Bronchial epithelial cell (primary cell): ENCODE measurements around the gene CHKB. TPM values are rescaled to one million over a fixed set of nuclear protein-coding genes. Genes with fewer than 3 reads are reported as not detected.

Experiments used
- DNase-seq: peaks from one replicate; pipeline ENCODE4 v3.0.0-alpha.2; 2010; ENCODE audit warnings: low read depth
- FAIRE-seq: peaks from 2 replicates; lab custom pipeline; 2011; peaks lifted over from hg19 to GRCh38; lab: Jason Lieb, UNC
- H3K27me3 ChIP-seq: 2 replicates; pipeline ENCODE4 v1.5.1; 2011; ENCODE audit warnings: low read length; ENCODE audit not compliant: control insufficient read depth, insufficient read depth
- H3K36me3 ChIP-seq: 2 replicates; pipeline ENCODE4 v1.5.1; 2011; ENCODE audit warnings: low read length; ENCODE audit not compliant: control insufficient read depth, insufficient read depth
- H3K4me3 ChIP-seq: 2 replicates; pipeline ENCODE4 v1.5.1; 2011; ENCODE audit warnings: mild to moderate bottlenecking, low read depth, low read length, control low read depth
- total RNA-seq: library from RNA; depleted of rRNA; stranded (reverse); fragments of >200 nt; gene quantifications from 2 replicates; pipeline ENCODE4 v1.2.1, GENCODE V29; 2014
- TF ChIP-seq, protein P1 (sequence below): IDR thresholded peaks from 2 replicates; pipeline ENCODE4 v1.5.1; 2011; ENCODE audit warnings: mild to moderate bottlenecking, moderate library complexity, low read length, control low read depth, inconsistent platforms; ENCODE audit not compliant: insufficient read depth, severe bottlenecking

CHKB gene
- total RNA-seq, 1 donor from 2014 or later = 27.6 TPM

- peak; percentile 18 for DNase-seq
- TF ChIP-seq, protein P1, sequence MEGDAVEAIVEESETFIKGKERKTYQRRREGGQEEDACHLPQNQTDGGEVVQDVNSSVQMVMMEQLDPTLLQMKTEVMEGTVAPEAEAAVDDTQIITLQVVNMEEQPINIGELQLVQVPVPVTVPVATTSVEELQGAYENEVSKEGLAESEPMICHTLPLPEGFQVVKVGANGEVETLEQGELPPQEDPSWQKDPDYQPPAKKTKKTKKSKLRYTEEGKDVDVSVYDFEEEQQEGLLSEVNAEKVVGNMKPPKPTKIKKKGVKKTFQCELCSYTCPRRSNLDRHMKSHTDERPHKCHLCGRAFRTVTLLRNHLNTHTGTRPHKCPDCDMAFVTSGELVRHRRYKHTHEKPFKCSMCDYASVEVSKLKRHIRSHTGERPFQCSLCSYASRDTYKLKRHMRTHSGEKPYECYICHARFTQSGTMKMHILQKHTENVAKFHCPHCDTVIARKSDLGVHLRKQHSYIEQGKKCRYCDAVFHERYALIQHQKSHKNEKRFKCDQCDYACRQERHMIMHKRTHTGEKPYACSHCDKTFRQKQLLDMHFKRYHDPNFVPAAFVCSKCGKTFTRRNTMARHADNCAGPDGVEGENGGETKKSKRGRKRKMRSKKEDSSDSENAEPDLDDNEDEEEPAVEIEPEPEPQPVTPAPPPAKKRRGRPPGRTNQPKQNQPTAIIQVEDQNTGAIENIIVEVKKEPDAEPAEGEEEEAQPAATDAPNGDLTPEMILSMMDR = no peak
- Histone ChIP-seq H3K4me3 (no peak overlapping the region), H3K36me3 (no peaks in the 10 kb centered on the region), H3K27me3 (peaks cover 2% of the 10 kb centered on the region)
- FAIRE-seq = no peak
These were observed 30.8 kb upstream of the CHKB start for GRCh38 chr22:50613291-50613981.

GRCh38 chr22:50612528-50613221 lies 30.0 kb upstream of the CHKB start:
- FAIRE-seq (no peak), DNase-seq (no peak)
- TF ChIP-seq, protein P1 = no peak

DNA sequence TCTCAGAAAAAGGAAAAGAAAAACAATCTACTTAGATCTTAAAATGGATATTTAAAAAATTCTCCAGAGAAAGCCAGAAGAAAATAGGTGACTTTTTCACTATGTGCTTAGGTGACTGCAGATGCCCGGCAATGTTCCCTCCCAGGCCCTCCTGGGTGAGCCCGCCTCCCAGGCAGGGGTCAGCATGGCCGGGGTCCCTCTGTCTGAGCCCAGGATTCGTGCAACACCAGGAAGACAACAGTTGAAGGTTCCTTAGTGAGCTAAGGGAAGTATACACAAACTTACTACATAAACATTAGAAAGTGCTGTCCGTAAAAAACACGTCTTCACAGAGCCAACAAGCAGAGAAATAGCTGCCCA lies 29.5 kb upstream of the CHKB start:
- no peak overlapping the region for H3K4me3 ChIP-seq
- TF ChIP-seq, protein P1 = no peak
- peaks cover 2% of the 10 kb centered on the region for H3K27me3 ChIP-seq
- DNase-seq (no peak), FAIRE-seq (no peak)
- no peaks in the 10 kb centered on the region for H3K36me3 ChIP-seq

More at GRCh38 chr22:50612528-50613221, 30.0 kb upstream of the CHKB start:
- no peak overlapping the region for H3K4me3 ChIP-seq
- H3K36me3 ChIP-seq = no peaks in the 10 kb centered on the region
- peaks cover 2% of the 10 kb centered on the region for H3K27me3 ChIP-seq

DNA sequence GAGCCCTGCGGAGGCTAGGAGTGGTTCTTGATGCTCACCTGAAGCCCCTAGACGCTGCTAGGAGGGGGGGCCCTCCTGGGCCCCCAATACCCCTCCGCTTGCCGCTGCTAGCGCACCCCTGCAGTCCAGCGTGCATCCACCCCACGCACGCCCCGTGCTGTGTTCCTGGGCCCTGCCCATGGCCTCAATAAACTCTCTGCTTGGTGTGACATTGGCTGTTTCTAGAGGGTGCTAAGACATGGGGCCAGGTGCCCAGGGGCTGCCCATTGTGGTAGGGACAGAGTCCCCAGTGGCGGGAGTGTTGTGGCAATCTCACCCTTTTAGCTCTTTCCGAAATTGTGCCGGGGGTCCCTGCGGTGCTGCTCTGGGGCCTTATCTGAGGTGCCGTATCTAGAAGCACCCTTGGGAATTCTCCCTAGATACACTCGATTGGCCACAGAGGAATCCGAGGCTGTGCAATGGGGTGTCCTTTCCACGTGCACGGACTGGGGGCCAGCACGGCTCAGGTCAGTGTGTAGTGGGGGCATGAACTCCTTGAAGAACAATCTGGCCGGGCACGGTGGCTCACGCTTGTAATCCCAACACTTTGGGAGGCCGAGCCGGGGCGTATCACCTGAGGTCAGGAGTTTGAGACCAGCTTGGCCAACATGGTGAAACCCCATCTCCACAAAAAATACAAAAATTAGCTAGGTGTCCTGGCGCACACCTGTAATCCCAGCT lies 28.9 kb upstream of the CHKB start:
- H3K36me3 ChIP-seq = no peaks in the 10 kb centered on the region
- no peak overlapping the region for H3K4me3 ChIP-seq
- FAIRE-seq (no peak), DNase-seq (no peak)
- TF ChIP-seq, protein P1 = no peak
- H3K27me3 ChIP-seq = peaks cover 2% of the 10 kb centered on the region

DNA sequence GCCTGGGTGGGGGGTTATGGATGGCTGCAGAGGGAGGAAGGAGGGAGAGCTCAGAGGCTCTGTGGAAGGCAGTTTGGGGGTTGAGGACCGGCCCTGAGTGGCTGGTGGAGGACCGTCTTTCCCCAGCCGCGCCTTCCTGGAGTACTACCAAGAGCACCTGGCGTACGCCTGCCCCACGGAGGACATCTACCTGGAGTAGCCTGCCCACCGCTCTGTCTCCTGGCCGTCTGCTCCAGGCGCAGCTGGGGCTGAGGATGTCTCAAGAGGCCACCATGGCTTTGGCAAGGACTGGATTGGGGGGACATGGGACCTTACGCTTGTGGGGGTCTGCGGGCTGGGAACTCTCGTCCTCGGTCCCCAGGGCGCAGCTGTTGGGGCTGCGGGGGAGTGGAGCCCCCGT lies 27.9 kb upstream of the CHKB start:
- no peak for FAIRE-seq

More for the DNA sequence above, 27.9 kb upstream of the CHKB start:
- Histone ChIP-seq H3K4me3 (no peak overlapping the region), H3K36me3 (no peaks in the 10 kb centered on the region), H3K27me3 (peaks cover 2% of the 10 kb centered on the region)
- TF ChIP-seq, protein P1 = no peak
- DNase-seq = no peak
